Loucy (cell line): ENCODE measurements around the gene KRTAP10-5.
"Not testable (repeated sequence)": the region's sequence is repeated elsewhere in the genome, so short reads cannot be mapped to it uniquely, and the experiment has no call there.

Source experiments
- H2AFZ ChIP-seq: fragments of 200-600 bp; sonication (generic); 2 replicates; pipeline ENCODE4 v1.6.0; 2016; ENCODE audit warnings: antibody characterized with exemption, mild to moderate bottlenecking, low read length, moderate library complexity
- H3F3A ChIP-seq: fragments of 200-600 bp; 2 replicates; pipeline ENCODE4 v1.6.0; 2016; ENCODE audit warnings: antibody characterized with exemption, low read depth, mild to moderate bottlenecking
- H3K27me3 ChIP-seq: fragments of 200-600 bp; sonication (generic); 2 replicates; pipeline ENCODE4 v1.6.1; 2014; ENCODE audit warnings: low read length, mild to moderate bottlenecking; ENCODE audit not compliant: insufficient read depth, poor library complexity, severe bottlenecking
- H3K36me3 ChIP-seq: fragments of 200-600 bp; sonication (generic); 2 replicates; pipeline ENCODE4 v1.6.1; 2016; ENCODE audit warnings: low read length; ENCODE audit not compliant: insufficient read depth
- H3K4me1 ChIP-seq: fragments of 200-600 bp; sonication (generic); 2 replicates; pipeline ENCODE4 v1.5.1; 2014; ENCODE audit warnings: low read length, mild to moderate bottlenecking; ENCODE audit not compliant: insufficient read depth, poor library complexity, severe bottlenecking
- H3K4me2 ChIP-seq: fragments of 200-600 bp; sonication (generic); 2 replicates; pipeline ENCODE4 v1.6.0; 2014; ENCODE audit warnings: antibody characterized with exemption, low read length, low read depth, mild to moderate bottlenecking; ENCODE audit not compliant: poor library complexity, severe bottlenecking
- H3K4me3 ChIP-seq: fragments of 200-600 bp; sonication (generic); 2 replicates; pipeline ENCODE4 v1.5.1; 2014; ENCODE audit warnings: low read length, mild to moderate bottlenecking, mixed read lengths; ENCODE audit not compliant: poor library complexity, severe bottlenecking
- H3K79me2 ChIP-seq: fragments of 200-600 bp; sonication (generic); 2 replicates; pipeline ENCODE4 v1.6.1; 2014; ENCODE audit warnings: low read length; ENCODE audit not compliant: insufficient read depth
- H3K9ac ChIP-seq: fragments of 200-600 bp; sonication (generic); 2 replicates; pipeline ENCODE4 v1.6.0; 2014; ENCODE audit warnings: mild to moderate bottlenecking, low read depth, low read length, moderate library complexity; ENCODE audit not compliant: poor library complexity, severe bottlenecking
- H3K9me2 ChIP-seq: fragments of 200-600 bp; sonication (generic); replicated peaks from 2 replicates; pipeline ENCODE4 v1.6.1; 2016; ENCODE audit warnings: low read depth, low read length, mixed read lengths
- H3K9me3 ChIP-seq: fragments of 200-600 bp; sonication (generic); 2 replicates; pipeline ENCODE4 v1.6.1; 2014; ENCODE audit warnings: mild to moderate bottlenecking, antibody characterized with exemption, low read length, low read depth; ENCODE audit not compliant: insufficient read depth
- H4K20me1 ChIP-seq: fragments of 200-600 bp; sonication (generic); 2 replicates; pipeline ENCODE4 v1.6.0; 2014; ENCODE audit warnings: antibody characterized with exemption, low read length, mild to moderate bottlenecking; ENCODE audit not compliant: insufficient read depth, poor library complexity, severe bottlenecking
- CTCF ChIP-seq: fragments of 200-600 bp; sonication (generic); conservative IDR thresholded peaks from 2 replicates; pipeline ENCODE4 v1.5.1; 2014; ENCODE audit warnings: mild to moderate bottlenecking, antibody characterized with exemption, low read length
- EZH2phosphoT487 ChIP-seq: fragments of 200-600 bp; IDR thresholded peaks from 2 replicates; pipeline ENCODE4 v1.6.1; 2018; ENCODE audit warnings: antibody characterized with exemption, mild to moderate bottlenecking, moderate library complexity, borderline replicate concordance

KRTAP10-5 gene

GRCh38 chr21:44551340-44551961 is 29.0 kb downstream of the KRTAP10-5 start, which contains the start of gene KRTAP10-2:
Gene KRTAP10-2 (minus strand): TSS chr21:44551505. CDS start chr21:44551458, 47 bp downstream.
- Histone ChIP-seq H3F3A (no peaks in the 10 kb centered on the region), H3K9ac (no peak within 1 kb of the TSS), H3K79me2 (no peaks in the 10 kb centered on the region), H3K36me3 (no peaks in the 10 kb centered on the region), H3K9me2 (no peaks in the 10 kb centered on the region), H3K9me3 (no peaks in the 10 kb centered on the region; the same call in 1 of the 2 replicates), H2AFZ (no peak within 1 kb of the TSS), H4K20me1 (no peaks in the 10 kb centered on the region), H3K27me3 (no peaks in the 10 kb centered on the region), H3K4me3 (no peak within 1 kb of the TSS), H3K4me2 (no peak within 1 kb of the TSS), H3K4me1 (no peaks in the 10 kb centered on the region)
- TF ChIP-seq CTCF (no peak), EZH2phosphoT487 (no peak)

GRCh38 chr21:44550807-44551206 is 29.6 kb downstream of the KRTAP10-5 start:
- H3F3A ChIP-seq: no peaks in the 10 kb centered on the region
- no peaks in the 10 kb centered on the region for H3K9me2 ChIP-seq
- H3K36me3 ChIP-seq: no peaks in the 10 kb centered on the region
- H3K4me2 ChIP-seq: no peak overlapping the region
- H3K4me3 ChIP-seq: no peak overlapping the region
- no peak overlapping the region for H3K9ac ChIP-seq
- TF ChIP-seq EZH2phosphoT487 (no peak), CTCF (no peak)
- H3K9me3 ChIP-seq: no peaks in the 10 kb centered on the region; the same call in 1 of the 2 replicates
- no peaks in the 10 kb centered on the region for H3K79me2 ChIP-seq
- H4K20me1 ChIP-seq: no peaks in the 10 kb centered on the region
- no peak overlapping the region for H2AFZ ChIP-seq
- H3K27me3 ChIP-seq: no peaks in the 10 kb centered on the region
- H3K4me1 ChIP-seq: no peaks in the 10 kb centered on the region

- not testable (repeated sequence) for H3K36me3 ChIP-seq, H3K79me2 ChIP-seq, H2AFZ ChIP-seq, H3K27me3 ChIP-seq, H3K9ac ChIP-seq, H3K4me2 ChIP-seq, H3K9me3 ChIP-seq, H3K4me3 ChIP-seq, H3F3A ChIP-seq, H4K20me1 ChIP-seq, H3K9me2 ChIP-seq, H3K4me1 ChIP-seq
Measured at GRCh38 chr21:44550285-44550684, 30.1 kb downstream of the KRTAP10-5 start.
